K562 (cell line): ENCODE data around the gene IL1RN. TPM values are rescaled to one million over a fixed set of nuclear protein-coding genes. Genes with fewer than 3 reads are reported as not detected.

Source experiments
- ATAC-seq: fragments of 200-7000 bp; cut with Tn5 transposase; 3 replicates; pipeline ENCODE4 v1.9.1; 2020; ENCODE audit warnings: moderate library complexity
- BruUV-seq: library from RNA; stranded (reverse); fragments of 400-500 nt; replicated peaks from 2 replicates; lab custom pipeline; 2021; lab: Mats Ljungman, UMichigan
- CTCF ChIA-PET: fragments of 300-600 bp; formaldehyde crosslinking; extraction: SDS; loops from one replicate; lab custom pipeline; 2021; ENCODE audit warnings: low intra/inter-chr PET ratio; lab: Yijun Ruan, JAX
- POLR2A ChIA-PET: fragments of 300-600, 350-650 bp; sonication (Branson Sonifier 250); formaldehyde crosslinking; extraction: SDS; loops from one replicate; lab custom pipeline; 2021; ENCODE audit warnings: antibody characterized with exemption, inconsistent platforms; lab: Yijun Ruan, JAX
- DNase-seq, 4 experiments: peaks; one replicate each; pipeline versions ENCODE4 v3.0.0 to v3.0.0-alpha.2; 2011 to 2018; ENCODE audit warnings: low spot score in 3 of 4, mixed read lengths in 3 of 4; ENCODE audit errors: extremely low read depth in 1 of 4
- FAIRE-seq: peaks from 2 replicates; lab custom pipeline; 2011; peaks lifted over from hg19 to GRCh38; lab: Jason Lieb, UNC
- H2AFZ ChIP-seq: 2 replicates; pipeline ENCODE4 v1.6.0; 2011; ENCODE audit warnings: low read depth, low read length, control low read depth, inconsistent platforms
- H3K27ac ChIP-seq: fragments of 200-600 bp; 3 replicates; pipeline ENCODE4 v1.8.0; 2011; ENCODE audit warnings: low read depth, mild to moderate bottlenecking, control low read depth, inconsistent platforms, low read length, moderate library complexity, mixed read lengths; ENCODE audit errors: extremely low read depth
- H3K27me3 ChIP-seq, 2 experiments: fragments of 300-600 bp in 1 of 2; 2 replicates in 1 of 2; 3 replicates in 1 of 2; pipeline versions ENCODE4 v1.6.0 to v1.8.0; 2011; ENCODE audit warnings: inconsistent platforms in 2 of 2, low read length in 2 of 2, mild to moderate bottlenecking in 1 of 2, mixed read lengths in 1 of 2, moderate library complexity in 1 of 2; ENCODE audit not compliant: control insufficient read depth in 2 of 2, insufficient read depth in 2 of 2
- H3K36me3 ChIP-seq: fragments of 300-600 bp; 3 replicates; pipeline ENCODE4 v1.8.0; 2011; ENCODE audit warnings: mild to moderate bottlenecking, low read length, inconsistent platforms; ENCODE audit not compliant: control insufficient read depth, insufficient read depth
- H3K4me1 ChIP-seq, 2 experiments: fragments of 200-600 bp in 1 of 2; replicated peaks in 1 of 2; 2 replicates in 1 of 2; 3 replicates in 1 of 2; pipeline versions ENCODE4 v1.5.1 to v1.8.0; 2011; ENCODE audit warnings: inconsistent platforms in 2 of 2, low read length in 2 of 2, mild to moderate bottlenecking in 1 of 2, mixed read lengths in 1 of 2, moderate library complexity in 1 of 2; ENCODE audit not compliant: control insufficient read depth in 2 of 2, insufficient read depth in 2 of 2
- H3K4me2 ChIP-seq: 2 replicates; pipeline ENCODE4 v1.6.1; 2011; ENCODE audit warnings: low read length, control low read depth, inconsistent platforms, mixed read lengths; ENCODE audit not compliant: insufficient read depth
- H3K4me3 ChIP-seq: fragments of 200-600 bp; sonication (generic), shearing (Covaris generic); 2 replicates; pipeline ENCODE4 v1.5.1; 2016; ENCODE audit warnings: control low read depth, inconsistent platforms
- H3K79me2 ChIP-seq: fragments of 200-600 bp; 3 replicates; pipeline ENCODE4 v1.8.0; 2011; ENCODE audit warnings: low read length, inconsistent platforms; ENCODE audit not compliant: control insufficient read depth, insufficient read depth
- H3K9ac ChIP-seq, 2 experiments: 2 replicates each; pipeline versions ENCODE4 v1.6.0 to v1.6.1; 2011; ENCODE audit warnings: low read depth in 2 of 2, low read length in 2 of 2, control low read depth in 1 of 2, inconsistent platforms in 1 of 2, mild to moderate bottlenecking in 1 of 2, mixed read lengths in 1 of 2; ENCODE audit not compliant: insufficient read depth in 1 of 2
- H3K9me1 ChIP-seq: one replicate; pipeline ENCODE4 v1.6.0; 2011; ENCODE audit warnings: inconsistent platforms, mild to moderate bottlenecking, low read length, moderate library complexity; ENCODE audit not compliant: control insufficient read depth, insufficient read depth
- H3K9me3 ChIP-seq: replicated peaks from 2 replicates; pipeline ENCODE4 v1.5.1; 2011; ENCODE audit warnings: low read depth, low read length, inconsistent platforms; ENCODE audit not compliant: control insufficient read depth, insufficient read depth
- H4K20me1 ChIP-seq: replicated peaks from 2 replicates; pipeline ENCODE4 v1.6.1; 2011; ENCODE audit warnings: low read length, inconsistent platforms, mixed read lengths; ENCODE audit not compliant: control insufficient read depth, insufficient read depth
- ARNT ChIP-seq, 2 experiments: fragments of 450-650 bp; IDR thresholded peaks; 2 replicates each; pipeline ENCODE4 v1.6.1; 2016; ENCODE audit warnings: mild to moderate bottlenecking in 1 of 2
- KAT7 ChIP-seq: sonication (generic); formaldehyde crosslinking; IDR thresholded peaks from 2 replicates; pipeline ENCODE4 v1.8.0; 2022; ENCODE audit warnings: missing genetic modification reagents, mild to moderate bottlenecking, borderline replicate concordance
- LCOR ChIP-seq: sonication (generic); formaldehyde crosslinking; IDR thresholded peaks from 2 replicates; pipeline ENCODE4 v1.8.0; 2022; ENCODE audit warnings: mild to moderate bottlenecking, missing genetic modification reagents
- PHF21A ChIP-seq: fragments of 450-650 bp; IDR thresholded peaks from 2 replicates; pipeline ENCODE4 v1.6.1; 2017; ENCODE audit warnings: low read depth, borderline replicate concordance
- SREBF2 ChIP-seq: sonication (generic); formaldehyde crosslinking; IDR thresholded peaks from 2 replicates; pipeline ENCODE4 v1.4.0; 2020; ENCODE audit warnings: mild to moderate bottlenecking, missing genetic modification reagents
- WGBS: fragments of 100-300 bp; shearing (Covaris generic); methylation state at CpG from one replicate; pipeline ENCODE4 v1.1.6; 2016; ENCODE audit warnings: low coverage, mixed read lengths; ENCODE audit not compliant: insufficient coverage; ENCODE audit errors: missing lambda C conversion rate; 5-methylcytosine and 5-hydroxymethylcytosine counted together
- in situ Hi-C: fragments of 300-500 bp; cut with MboI; formaldehyde crosslinking; loops from 4 replicates; pipeline ENCODE4 v1.15.0; 2018; ENCODE audit warnings: inconsistent platforms, mixed read lengths
- intact Hi-C: fragments of 100-400 bp; cut with micrococcal nuclease; formaldehyde crosslinking; loops from 2 replicates; pipeline ENCODE4 v1.14.2; 2022
- polyA plus RNA-seq, 8 experiments: library from polyadenylated mRNA; depleted of rRNA in 4 of 8; stranded (reverse) in 5 of 8; unstranded in 3 of 8; fragments of >200 nt; fragmentation: Nextera tagmentation in 2 of 8; fragmentation: Illumina TruSeq in 1 of 8; extraction: Ambion mirVana in 2 of 8; extraction: Trizol in 1 of 8; gene quantifications; 2 replicates each; pipeline versions ENCODE4 v1.2.1 to v1.2.3, GENCODE V29; 2011 to 2014; ENCODE audit warnings: inconsistent platforms in 1 of 8, missing spikeins in 1 of 8
- total RNA-seq, 7 experiments: library from RNA; depleted of rRNA in 6 of 7; stranded (reverse); fragments of >200 nt in 6 of 7; fragmentation: Illumina TruSeq in 2 of 7; extraction: Trizol in 2 of 7; gene quantifications; 2 replicates each; pipeline versions ENCODE4 v1.2.1 to v1.2.3, GENCODE V29; 2011 to 2021; ENCODE audit warnings: low replicate concordance in 1 of 7
- TF ChIP-seq, protein P1 (sequence below): fragments of 450-650 bp; formaldehyde crosslinking; IDR thresholded peaks from 2 replicates; pipeline ENCODE4 v1.4.0; 2020; ENCODE audit warnings: mild to moderate bottlenecking, moderate library complexity
- TF ChIP-seq, protein P2 (sequence below): conservative IDR thresholded peaks from 2 replicates; pipeline ENCODE4 v1.6.1; 2011; ENCODE audit warnings: low read depth, mild to moderate bottlenecking, low read length; ENCODE audit not compliant: control insufficient read depth

IL1RN gene
- total and polyA plus RNA-seq, 9 of the 15 experiments (the other 6 are each of a cell fraction or from before 2014, with no cell fraction given) = 0.13 TPM; not detected in 8

DNA sequence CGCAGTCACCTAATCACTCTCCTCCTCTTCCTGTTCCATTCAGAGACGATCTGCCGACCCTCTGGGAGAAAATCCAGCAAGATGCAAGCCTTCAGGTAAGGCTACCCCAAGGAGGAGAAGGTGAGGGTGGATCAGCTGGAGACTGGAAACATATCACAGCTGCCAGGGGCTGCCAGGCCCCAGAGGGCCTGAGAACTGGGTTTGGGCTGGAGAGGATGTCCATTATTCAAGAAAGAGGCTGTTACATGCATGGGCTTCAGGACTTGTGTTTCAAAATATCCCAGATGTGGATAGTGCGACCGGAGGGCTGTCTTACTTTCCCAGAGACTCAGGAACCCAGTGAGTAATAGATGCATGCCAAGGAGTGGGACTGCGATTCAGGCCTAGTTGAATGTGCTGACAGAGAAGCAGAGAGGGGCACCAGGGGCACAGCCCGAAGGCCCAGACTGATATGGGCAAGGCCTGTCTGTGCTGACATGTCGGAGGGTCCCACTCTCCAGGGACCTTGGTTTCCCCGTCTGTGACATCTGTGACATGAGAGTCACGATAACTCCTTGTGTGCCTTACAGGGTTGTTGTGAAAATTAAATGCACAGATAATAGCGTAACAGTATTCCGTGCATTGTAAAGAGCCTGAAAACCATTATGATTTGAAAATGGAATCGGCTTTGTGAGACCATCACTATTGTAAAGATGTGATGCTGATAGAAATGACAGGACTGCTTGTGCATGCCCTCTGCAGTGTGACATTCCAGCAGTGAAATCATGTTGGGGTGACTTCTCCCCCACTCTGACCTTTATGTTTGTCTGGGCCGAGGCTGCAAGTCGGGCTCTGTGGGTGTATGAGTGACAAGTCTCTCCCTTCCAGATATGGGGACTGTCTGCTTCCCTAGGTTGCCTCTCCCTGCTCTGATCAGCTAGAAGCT lies 510 bp downstream of the IL1RN start:
- CTCF ChIA-PET = no interaction called here
- intact Hi-C loops = no loop called here
- Histone ChIP-seq H3K36me3 (no peaks in the 10 kb centered on the region), H3K4me1 (no peaks in the 10 kb centered on the region; a peak in 1 of 5 replicates), H3K4me2 (no peak overlapping the region), H3K9ac (no peak overlapping the region), H3K27me3 (peaks cover 7 to 51% of the 10 kb centered on the region in 2 experiments), H3K9me1 (peaks cover 3% of the 10 kb centered on the region), H3K79me2 (no peaks in the 10 kb centered on the region), H3K9me3 (no peaks in the 10 kb centered on the region), H3K27ac (no peak overlapping the region), H4K20me1 (no peaks in the 10 kb centered on the region), H2AFZ (no peak overlapping the region), H3K4me3 (no peak overlapping the region)
- 8% methylated on average over 15 of the region's 15 CpGs for WGBS
- no peak for TF ChIP-seq LCOR (CRISPR knock-in tag)
- in situ Hi-C loops = no loop called here
- no TSS peak for BruUV-seq
- POLR2A ChIA-PET = no interaction called here
- FAIRE-seq = no peak
- no peak for ATAC-seq
- no peak for DNase-seq

DNA sequence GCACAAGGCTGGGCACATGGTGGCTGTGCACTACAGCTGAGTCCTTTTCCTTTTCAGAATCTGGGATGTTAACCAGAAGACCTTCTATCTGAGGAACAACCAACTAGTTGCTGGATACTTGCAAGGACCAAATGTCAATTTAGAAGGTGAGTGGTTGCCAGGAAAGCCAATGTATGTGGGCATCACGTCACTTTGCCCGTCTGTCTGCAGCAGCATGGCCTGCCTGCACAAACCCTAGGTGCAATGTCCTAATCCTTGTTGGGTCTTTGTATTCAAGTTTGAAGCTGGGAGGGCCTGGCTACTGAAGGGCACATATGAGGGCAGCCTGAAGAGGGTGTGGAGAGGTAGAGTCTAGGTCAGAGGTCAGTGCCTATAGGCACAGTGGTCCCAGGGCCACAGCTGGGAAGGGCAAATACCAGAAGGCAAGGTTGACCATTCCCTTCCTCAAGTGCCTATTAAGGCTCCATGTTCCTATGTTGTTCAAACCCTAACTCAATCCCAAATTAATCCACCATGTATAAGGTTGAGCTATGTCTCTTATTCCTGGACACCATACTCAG lies 2.2 kb downstream of the IL1RN start:
- no TSS peak for BruUV-seq

More for the DNA sequence above, 2.2 kb downstream of the IL1RN start:
- ChIA-PET POLR2A (interaction anchor here (1.1 kb wide), 1 partner anchor 23 kb away, joined by 3 read pairs; no protein-coding TSS in a partner anchor), CTCF (no interaction called here)
- in situ Hi-C loops = no loop called here
- DNase-seq = no peak
- H3K9ac ChIP-seq = no peak overlapping the region
- no peaks in the 10 kb centered on the region for H4K20me1 ChIP-seq
- no peaks in the 10 kb centered on the region for H3K9me1 ChIP-seq
- no peaks in the 10 kb centered on the region for H3K79me2 ChIP-seq
- no peak overlapping the region for H2AFZ ChIP-seq
- H3K27me3 ChIP-seq = peaks cover 10 to 51% of the 10 kb centered on the region in 2 experiments
- intact Hi-C loops = no loop called here
- 0% methylated on average over 2 of the region's 2 CpGs for WGBS
- no peak for TF ChIP-seq LCOR (CRISPR knock-in tag)
- TF ChIP-seq, protein P1, sequence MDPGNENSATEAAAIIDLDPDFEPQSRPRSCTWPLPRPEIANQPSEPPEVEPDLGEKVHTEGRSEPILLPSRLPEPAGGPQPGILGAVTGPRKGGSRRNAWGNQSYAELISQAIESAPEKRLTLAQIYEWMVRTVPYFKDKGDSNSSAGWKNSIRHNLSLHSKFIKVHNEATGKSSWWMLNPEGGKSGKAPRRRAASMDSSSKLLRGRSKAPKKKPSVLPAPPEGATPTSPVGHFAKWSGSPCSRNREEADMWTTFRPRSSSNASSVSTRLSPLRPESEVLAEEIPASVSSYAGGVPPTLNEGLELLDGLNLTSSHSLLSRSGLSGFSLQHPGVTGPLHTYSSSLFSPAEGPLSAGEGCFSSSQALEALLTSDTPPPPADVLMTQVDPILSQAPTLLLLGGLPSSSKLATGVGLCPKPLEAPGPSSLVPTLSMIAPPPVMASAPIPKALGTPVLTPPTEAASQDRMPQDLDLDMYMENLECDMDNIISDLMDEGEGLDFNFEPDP (CRISPR knock-in tag) = no peak
- TF ChIP-seq PHF21A = no peak
- no peak for TF ChIP-seq ARNT (IDR thresholded peaks at IDR 0.05)
- TF ChIP-seq SREBF2 (CRISPR knock-in tag) = no peak
- no peak for TF ChIP-seq KAT7 (CRISPR knock-in tag)
- TF ChIP-seq, protein P2, sequence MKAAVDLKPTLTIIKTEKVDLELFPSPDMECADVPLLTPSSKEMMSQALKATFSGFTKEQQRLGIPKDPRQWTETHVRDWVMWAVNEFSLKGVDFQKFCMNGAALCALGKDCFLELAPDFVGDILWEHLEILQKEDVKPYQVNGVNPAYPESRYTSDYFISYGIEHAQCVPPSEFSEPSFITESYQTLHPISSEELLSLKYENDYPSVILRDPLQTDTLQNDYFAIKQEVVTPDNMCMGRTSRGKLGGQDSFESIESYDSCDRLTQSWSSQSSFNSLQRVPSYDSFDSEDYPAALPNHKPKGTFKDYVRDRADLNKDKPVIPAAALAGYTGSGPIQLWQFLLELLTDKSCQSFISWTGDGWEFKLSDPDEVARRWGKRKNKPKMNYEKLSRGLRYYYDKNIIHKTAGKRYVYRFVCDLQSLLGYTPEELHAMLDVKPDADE = no peak
- H3K36me3 ChIP-seq = no peaks in the 10 kb centered on the region
- no peak for ATAC-seq
- H3K4me2 ChIP-seq = no peak overlapping the region
- H3K27ac ChIP-seq = no peak overlapping the region
- FAIRE-seq = peak; percentile 29
- no peak overlapping the region for H3K4me3 ChIP-seq
- no peaks in the 10 kb centered on the region for H3K9me3 ChIP-seq
- H3K4me1 ChIP-seq = no peaks in the 10 kb centered on the region
